ENCODE results near the gene PLD5. TPM values are rescaled to one million over a fixed set of nuclear protein-coding genes. Genes with fewer than 3 reads are reported as not detected.

PLD5 gene
- total RNA-seq, 2 donors from 2014 or later = 5.2 to 7.4 TPM

DNA sequence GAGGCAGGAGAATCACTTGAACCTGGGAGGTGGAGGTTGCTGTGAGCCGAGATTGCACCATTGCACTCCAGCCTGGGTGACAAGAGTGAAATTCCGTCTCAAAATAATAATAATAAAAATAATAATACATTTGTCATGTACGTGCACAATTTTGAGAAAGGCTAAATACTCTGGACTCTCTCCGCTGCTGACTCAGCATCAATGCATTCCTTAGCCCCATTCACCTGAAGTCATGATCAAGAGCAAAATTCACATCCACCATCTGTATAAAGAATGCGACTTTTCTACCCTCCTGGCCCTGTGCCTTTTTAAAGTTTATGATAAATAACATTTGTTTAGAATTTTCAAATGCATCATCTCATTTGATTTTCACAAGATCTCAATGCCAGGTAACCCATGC is 490.1 kb downstream of the PLD5 start:
- intact Hi-C loops (cut with DNase I) = no loop called here
- DNase-seq (ENCODE audit: low spot score) = no peak

DNA sequence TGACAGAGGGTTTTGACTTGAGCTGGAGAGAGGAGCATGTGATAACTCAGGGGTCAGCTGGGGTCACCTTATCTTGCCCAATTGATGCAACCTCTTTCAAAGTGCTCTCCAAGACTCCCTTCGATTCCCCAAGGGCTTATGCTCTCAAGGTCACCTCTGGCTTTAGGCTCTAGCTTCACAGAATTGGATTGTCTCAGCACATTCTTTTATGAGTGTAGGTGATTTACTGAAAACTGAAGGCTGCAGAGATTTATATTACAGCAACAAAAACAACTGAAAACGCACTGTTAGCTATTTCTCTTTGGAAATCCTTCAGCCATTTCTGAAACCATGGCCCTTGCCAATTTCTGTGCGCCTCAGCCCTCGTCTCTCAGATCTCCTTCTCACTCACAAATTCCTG is 491.1 kb downstream of the PLD5 start:
- no peak for DNase-seq (ENCODE audit: low spot score)
- intact Hi-C loops (cut with DNase I) = no loop called here
